HEK293 (cell line): ENCODE results near the gene ABCG4.

Experiments used
- GLI2 ChIP-seq: fragments of 450-650 bp; formaldehyde crosslinking; IDR thresholded peaks from 2 replicates; pipeline ENCODE4; 2017; ENCODE audit warnings: missing biosample characterization, missing genetic modification characterization, low read depth, borderline replicate concordance
- GLIS2 ChIP-seq: fragments of 450-650 bp; formaldehyde crosslinking; IDR thresholded peaks from 2 replicates; pipeline ENCODE4 v1.5.1; 2016; ENCODE audit warnings: missing biosample characterization, missing genetic modification characterization
- KLF1 ChIP-seq: fragments of 450-650 bp; formaldehyde crosslinking; IDR thresholded peaks from 2 replicates; pipeline ENCODE4 v1.5.1; 2016; ENCODE audit warnings: missing biosample characterization, missing genetic modification characterization
- PBX3 ChIP-seq: sonication (generic); formaldehyde crosslinking; IDR thresholded peaks from 2 replicates; pipeline ENCODE4 v1.8.1; 2022; ENCODE audit warnings: mild to moderate bottlenecking, moderate library complexity, missing genetic modification reagents
- PRDM1 ChIP-seq: fragments of 450-650 bp; formaldehyde crosslinking; IDR thresholded peaks from 2 replicates; pipeline ENCODE4; 2016; ENCODE audit warnings: missing biosample characterization, missing genetic modification characterization
- SCRT1 ChIP-seq: fragments of 450-650 bp; formaldehyde crosslinking; IDR thresholded peaks from 2 replicates; pipeline ENCODE4 v1.5.1; 2016; ENCODE audit warnings: missing biosample characterization, missing genetic modification characterization, borderline replicate concordance
- SP7 ChIP-seq: fragments of 450-650 bp; formaldehyde crosslinking; IDR thresholded peaks from 2 replicates; pipeline ENCODE4 v1.5.1; 2016; ENCODE audit warnings: missing biosample characterization, missing genetic modification characterization
- ZBTB11 ChIP-seq: fragments of 450-650 bp; formaldehyde crosslinking; conservative IDR thresholded peaks from 2 replicates; pipeline ENCODE4 v1.5.1; 2016; ENCODE audit warnings: low read depth, missing biosample characterization, missing genetic modification characterization
- ZBTB49 ChIP-seq: fragments of 450-650 bp; formaldehyde crosslinking; IDR thresholded peaks from 2 replicates; pipeline ENCODE4 v1.5.1; 2016; ENCODE audit warnings: missing biosample characterization, missing genetic modification characterization, low read depth
- ZBTB7A ChIP-seq: fragments of 450-650 bp; formaldehyde crosslinking; IDR thresholded peaks from 2 replicates; pipeline ENCODE4 v1.5.1; 2016; ENCODE audit warnings: low read depth, missing biosample characterization, missing genetic modification characterization
- ZEB2 ChIP-seq: fragments of 450-650 bp; formaldehyde crosslinking; IDR thresholded peaks from 2 replicates; pipeline ENCODE4 v1.5.1; 2016; ENCODE audit warnings: missing biosample characterization, missing genetic modification characterization
- ZNF138 ChIP-seq: fragments of 450-650 bp; formaldehyde crosslinking; IDR thresholded peaks from 2 replicates; pipeline ENCODE4 v1.5.1; 2016; ENCODE audit warnings: missing biosample characterization, missing genetic modification characterization, borderline replicate concordance
- ZNF24 ChIP-seq: fragments of 450-650 bp; formaldehyde crosslinking; IDR thresholded peaks from 2 replicates; pipeline ENCODE4 v1.5.1; 2016; ENCODE audit warnings: missing biosample characterization, missing genetic modification characterization
- ZNF433 ChIP-seq: fragments of 450-650 bp; formaldehyde crosslinking; IDR thresholded peaks from 2 replicates; pipeline ENCODE4 v1.5.1; 2016; ENCODE audit warnings: missing biosample characterization, missing genetic modification characterization, low read depth
- ZNF510 ChIP-seq: fragments of 450-650 bp; formaldehyde crosslinking; IDR thresholded peaks from 2 replicates; pipeline ENCODE4 v1.5.1; 2018; ENCODE audit warnings: mild to moderate bottlenecking, missing genetic modification characterization, missing biosample characterization; ENCODE audit not compliant: insufficient replicate concordance
- ZNF747 ChIP-seq: fragments of 450-650 bp; formaldehyde crosslinking; IDR thresholded peaks from 2 replicates; pipeline ENCODE4 v1.5.1; 2016; ENCODE audit warnings: missing biosample characterization, missing genetic modification characterization
- ZNF837 ChIP-seq: fragments of 450-650 bp; formaldehyde crosslinking; IDR thresholded peaks from 2 replicates; pipeline ENCODE4 v1.5.1; 2016; ENCODE audit warnings: missing biosample characterization, missing genetic modification characterization
- TF ChIP-seq, protein P1 (sequence below): fragments of 450-650 bp; formaldehyde crosslinking; IDR thresholded peaks from 2 replicates; pipeline ENCODE4 v1.5.1; 2016; ENCODE audit warnings: missing biosample characterization, missing genetic modification characterization
- TF ChIP-seq, protein P2 (sequence below): fragments of 450-650 bp; formaldehyde crosslinking; IDR thresholded peaks from 2 replicates; pipeline ENCODE4 v1.5.1; 2016; ENCODE audit warnings: missing biosample characterization, missing genetic modification characterization, borderline replicate concordance

Gene ABCG4

DNA sequence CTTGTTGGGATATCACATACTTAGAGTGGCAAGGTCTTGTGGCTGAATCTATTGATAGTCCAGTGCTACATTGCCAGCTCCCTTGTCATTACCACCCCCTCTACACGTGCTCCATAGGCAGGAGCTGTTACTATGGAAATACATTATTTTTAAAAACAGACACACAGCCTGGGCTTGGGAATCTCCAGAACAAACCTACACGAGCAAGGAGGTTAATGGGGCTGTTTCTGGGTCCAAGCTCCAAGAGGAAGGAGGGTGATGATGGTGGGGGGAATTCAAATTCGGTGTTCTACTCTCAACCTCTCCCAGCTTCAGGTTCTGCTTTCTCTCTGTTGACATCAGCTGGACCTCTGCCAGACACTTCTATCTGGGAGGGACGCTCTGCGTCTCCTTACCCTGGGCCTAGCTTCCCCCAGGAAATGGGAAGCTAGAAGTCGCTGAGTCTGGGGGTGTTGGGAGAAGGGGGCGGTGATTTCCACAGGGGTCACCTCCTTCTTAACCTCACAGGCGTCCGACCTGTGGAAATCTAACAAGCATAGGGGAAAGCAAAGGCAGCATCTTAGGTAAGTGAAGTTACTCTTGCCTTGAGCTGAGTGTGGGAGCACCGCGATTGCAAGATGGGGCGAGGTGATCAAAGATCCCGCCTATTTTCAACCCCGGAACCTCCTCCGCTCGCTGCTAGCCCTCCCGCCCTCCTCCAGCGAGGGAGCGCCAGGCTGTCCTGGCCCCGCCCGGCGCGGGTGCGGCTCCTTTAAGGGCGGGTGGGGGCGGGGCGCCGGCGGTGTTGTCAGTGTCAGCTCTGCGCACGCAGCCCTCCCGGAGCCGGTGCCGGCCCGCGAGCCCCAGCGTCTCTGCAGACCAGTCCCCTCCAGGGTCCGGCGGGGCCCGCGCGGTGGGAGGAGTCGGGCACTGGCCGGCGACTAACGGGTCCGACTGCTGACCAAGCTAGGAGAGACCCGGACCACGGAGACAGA, 42.0 kb upstream of the ABCG4 start, which contains the start of gene C2CD2L (continued):
- TF ChIP-seq, protein P1, sequence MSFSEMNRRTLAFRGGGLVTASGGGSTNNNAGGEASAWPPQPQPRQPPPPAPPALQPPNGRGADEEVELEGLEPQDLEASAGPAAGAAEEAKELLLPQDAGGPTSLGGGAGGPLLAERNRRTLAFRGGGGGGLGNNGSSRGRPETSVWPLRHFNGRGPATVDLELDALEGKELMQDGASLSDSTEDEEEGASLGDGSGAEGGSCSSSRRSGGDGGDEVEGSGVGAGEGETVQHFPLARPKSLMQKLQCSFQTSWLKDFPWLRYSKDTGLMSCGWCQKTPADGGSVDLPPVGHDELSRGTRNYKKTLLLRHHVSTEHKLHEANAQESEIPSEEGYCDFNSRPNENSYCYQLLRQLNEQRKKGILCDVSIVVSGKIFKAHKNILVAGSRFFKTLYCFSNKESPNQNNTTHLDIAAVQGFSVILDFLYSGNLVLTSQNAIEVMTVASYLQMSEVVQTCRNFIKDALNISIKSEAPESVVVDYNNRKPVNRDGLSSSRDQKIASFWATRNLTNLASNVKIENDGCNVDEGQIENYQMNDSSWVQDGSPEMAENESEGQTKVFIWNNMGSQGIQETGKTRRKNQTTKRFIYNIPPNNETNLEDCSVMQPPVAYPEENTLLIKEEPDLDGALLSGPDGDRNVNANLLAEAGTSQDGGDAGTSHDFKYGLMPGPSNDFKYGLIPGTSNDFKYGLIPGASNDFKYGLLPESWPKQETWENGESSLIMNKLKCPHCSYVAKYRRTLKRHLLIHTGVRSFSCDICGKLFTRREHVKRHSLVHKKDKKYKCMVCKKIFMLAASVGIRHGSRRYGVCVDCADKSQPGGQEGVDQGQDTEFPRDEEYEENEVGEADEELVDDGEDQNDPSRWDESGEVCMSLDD, result peak; percentile 50; the same call in 1 of the 2 replicates
- peak; percentile 48 for TF ChIP-seq KLF1 (tag by site-specific recombination)
- no peak for TF ChIP-seq GLI2
- TF ChIP-seq ZNF24, result no peak; the same call in none of the 2 replicates
- no peak for TF ChIP-seq ZNF433 (tag by site-specific recombination)
- TF ChIP-seq ZNF747 (tag by site-specific recombination), result no peak
- no peak for TF ChIP-seq SCRT1 (tag by site-specific recombination)
- 0 out of 2 replicates have a peak, but pooled peaks have one; percentile 45 for TF ChIP-seq ZBTB7A (tag by site-specific recombination)
- peak; percentile 65 for TF ChIP-seq SP7 (tag by site-specific recombination)
- 0 out of 2 replicates have a peak, but pooled peaks have one; percentile 28 for TF ChIP-seq ZEB2 (tag by site-specific recombination)
- TF ChIP-seq ZBTB11, result peak; percentile 62
- TF ChIP-seq ZNF837 (tag by site-specific recombination), result no peak
- peak; percentile 66; the same call in 1 of the 2 replicates for TF ChIP-seq GLIS2 (tag by site-specific recombination)
- TF ChIP-seq PBX3, result no peak
- TF ChIP-seq, protein P2, sequence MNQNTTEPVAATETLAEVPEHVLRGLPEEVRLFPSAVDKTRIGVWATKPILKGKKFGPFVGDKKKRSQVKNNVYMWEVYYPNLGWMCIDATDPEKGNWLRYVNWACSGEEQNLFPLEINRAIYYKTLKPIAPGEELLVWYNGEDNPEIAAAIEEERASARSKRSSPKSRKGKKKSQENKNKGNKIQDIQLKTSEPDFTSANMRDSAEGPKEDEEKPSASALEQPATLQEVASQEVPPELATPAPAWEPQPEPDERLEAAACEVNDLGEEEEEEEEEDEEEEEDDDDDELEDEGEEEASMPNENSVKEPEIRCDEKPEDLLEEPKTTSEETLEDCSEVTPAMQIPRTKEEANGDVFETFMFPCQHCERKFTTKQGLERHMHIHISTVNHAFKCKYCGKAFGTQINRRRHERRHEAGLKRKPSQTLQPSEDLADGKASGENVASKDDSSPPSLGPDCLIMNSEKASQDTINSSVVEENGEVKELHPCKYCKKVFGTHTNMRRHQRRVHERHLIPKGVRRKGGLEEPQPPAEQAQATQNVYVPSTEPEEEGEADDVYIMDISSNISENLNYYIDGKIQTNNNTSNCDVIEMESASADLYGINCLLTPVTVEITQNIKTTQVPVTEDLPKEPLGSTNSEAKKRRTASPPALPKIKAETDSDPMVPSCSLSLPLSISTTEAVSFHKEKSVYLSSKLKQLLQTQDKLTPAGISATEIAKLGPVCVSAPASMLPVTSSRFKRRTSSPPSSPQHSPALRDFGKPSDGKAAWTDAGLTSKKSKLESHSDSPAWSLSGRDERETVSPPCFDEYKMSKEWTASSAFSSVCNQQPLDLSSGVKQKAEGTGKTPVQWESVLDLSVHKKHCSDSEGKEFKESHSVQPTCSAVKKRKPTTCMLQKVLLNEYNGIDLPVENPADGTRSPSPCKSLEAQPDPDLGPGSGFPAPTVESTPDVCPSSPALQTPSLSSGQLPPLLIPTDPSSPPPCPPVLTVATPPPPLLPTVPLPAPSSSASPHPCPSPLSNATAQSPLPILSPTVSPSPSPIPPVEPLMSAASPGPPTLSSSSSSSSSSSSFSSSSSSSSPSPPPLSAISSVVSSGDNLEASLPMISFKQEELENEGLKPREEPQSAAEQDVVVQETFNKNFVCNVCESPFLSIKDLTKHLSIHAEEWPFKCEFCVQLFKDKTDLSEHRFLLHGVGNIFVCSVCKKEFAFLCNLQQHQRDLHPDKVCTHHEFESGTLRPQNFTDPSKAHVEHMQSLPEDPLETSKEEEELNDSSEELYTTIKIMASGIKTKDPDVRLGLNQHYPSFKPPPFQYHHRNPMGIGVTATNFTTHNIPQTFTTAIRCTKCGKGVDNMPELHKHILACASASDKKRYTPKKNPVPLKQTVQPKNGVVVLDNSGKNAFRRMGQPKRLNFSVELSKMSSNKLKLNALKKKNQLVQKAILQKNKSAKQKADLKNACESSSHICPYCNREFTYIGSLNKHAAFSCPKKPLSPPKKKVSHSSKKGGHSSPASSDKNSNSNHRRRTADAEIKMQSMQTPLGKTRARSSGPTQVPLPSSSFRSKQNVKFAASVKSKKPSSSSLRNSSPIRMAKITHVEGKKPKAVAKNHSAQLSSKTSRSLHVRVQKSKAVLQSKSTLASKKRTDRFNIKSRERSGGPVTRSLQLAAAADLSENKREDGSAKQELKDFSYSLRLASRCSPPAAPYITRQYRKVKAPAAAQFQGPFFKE (tag by site-specific recombination), result no peak
- TF ChIP-seq ZNF138, result no peak
- 0 out of 2 replicates have a peak, but pooled peaks have one; percentile 31 for TF ChIP-seq PRDM1 (tag by site-specific recombination)
- TF ChIP-seq ZBTB49 (tag by site-specific recombination), result no peak
- TF ChIP-seq ZNF510, result no peak
